A549 (cell line): ENCODE measurements around the gene RRBP1. TPM values are rescaled to one million over a fixed set of nuclear protein-coding genes. Genes with fewer than 3 reads are reported as not detected.

Source experiments
- ATAC-seq, 2 experiments: fragments of 200-7000 bp in 1 of 2; fragments of >200 bp in 1 of 2; cut with Nextera tagmentation in 1 of 2; cut with Tn5 transposase in 1 of 2; 3 replicates each; pipeline versions ENCODE4 v1.8.0 to v1.9.1; 2018 to 2020; ENCODE audit warnings: mild to moderate bottlenecking in 1 of 2, moderate library complexity in 1 of 2
- CTCF ChIA-PET: fragments of 300-600 bp; sonication (Branson Sonifier 250); formaldehyde crosslinking; extraction: SDS; loops from one replicate; lab custom pipeline; 2021; ENCODE audit warnings: antibody characterized with exemption, inconsistent platforms; lab: Yijun Ruan, JAX
- POLR2A ChIA-PET: fragments of 350-600 bp; formaldehyde crosslinking; extraction: SDS; loops from one replicate; lab custom pipeline; 2021; ENCODE audit warnings: antibody characterized with exemption, inconsistent platforms; lab: Yijun Ruan, JAX
- DNase-seq, 2 experiments: peaks; one replicate each; pipeline versions ENCODE4 v3.0.0 to v3.0.0-alpha.2; 2011 to 2016; ENCODE audit warnings: low read depth in 1 of 2, low spot score in 1 of 2
- FAIRE-seq: peaks from 2 replicates; lab custom pipeline; 2011; peaks lifted over from hg19 to GRCh38; lab: Jason Lieb, UNC
- H3K27ac ChIP-seq, 2 experiments: fragments of >200 bp; sonication (Bioruptor Twin); formaldehyde crosslinking; 3 replicates each; pipeline ENCODE4 v1.5.1; 2016 to 2017
- H3K4me1 ChIP-seq: fragments of >200 bp; sonication (Bioruptor Twin); formaldehyde crosslinking; 3 replicates; pipeline ENCODE4 v1.6.1; 2016
- H3K4me2 ChIP-seq: fragments of >200 bp; sonication (Bioruptor Twin); formaldehyde crosslinking; 3 replicates; pipeline ENCODE4 v1.6.1; 2016
- H3K4me3 ChIP-seq: fragments of >200 bp; sonication (Bioruptor Twin); formaldehyde crosslinking; 3 replicates; pipeline ENCODE4 v1.5.1; 2016
- H3K9me3 ChIP-seq: fragments of >200 bp; sonication (Bioruptor Twin); formaldehyde crosslinking; 3 replicates; pipeline ENCODE4 v1.6.1; 2016
- BHLHE40 ChIP-seq: IDR thresholded peaks from 2 replicates; pipeline ENCODE4 v1.6.1; 2012; ENCODE audit warnings: low read depth, low read length, inconsistent platforms
- CBX2 ChIP-seq: fragments of 200-600 bp; sonication (generic); IDR thresholded peaks from 2 replicates; pipeline ENCODE4 v1.6.1; 2016; ENCODE audit warnings: low read depth, mild to moderate bottlenecking, borderline replicate concordance
- CBX8 ChIP-seq: fragments of 200-600 bp; sonication (generic); IDR thresholded peaks from 2 replicates; pipeline ENCODE4 v1.6.1; 2016
- CHD2 ChIP-seq: fragments of 150-350 bp; IDR thresholded peaks from 2 replicates; pipeline ENCODE4 v1.6.1; 2014; ENCODE audit warnings: low read length; ENCODE audit not compliant: partially characterized antibody
- CTCF ChIP-seq: fragments of >200 bp; sonication (Bioruptor Twin); formaldehyde crosslinking; IDR thresholded peaks from 3 replicates; pipeline ENCODE4 v1.5.1; 2016
- FOSL2 ChIP-seq, 2 experiments: fragments of 450-650 bp in 1 of 2; fragments of >200 bp in 1 of 2; sonication (Bioruptor Twin) in 1 of 2; formaldehyde crosslinking; IDR thresholded peaks; 2 replicates each; pipeline versions ENCODE4 v1.5.0 to v1.6.1; 2016 to 2020; ENCODE audit warnings: mild to moderate bottlenecking in 1 of 2, moderate library complexity in 1 of 2
- HES2 ChIP-seq: fragments of >200 bp; sonication (Bioruptor Twin); formaldehyde crosslinking; IDR thresholded peaks from 2 replicates; pipeline ENCODE4 v1.6.1; 2016
- HOXA7 ChIP-seq: fragments of 250-450 bp; sonication (Bioruptor Pico); IDR thresholded peaks from 2 replicates; pipeline ENCODE4 v1.5.0; 2020; ENCODE audit warnings: mild to moderate bottlenecking, moderate library complexity
- HOXB13 ChIP-seq: fragments of 250-450 bp; sonication (Bioruptor Pico); IDR thresholded peaks from 2 replicates; pipeline ENCODE4 v1.5.0; 2020; ENCODE audit warnings: low read depth, mild to moderate bottlenecking, moderate library complexity
- JUNB ChIP-seq: fragments of >200 bp; sonication (Bioruptor Twin); formaldehyde crosslinking; IDR thresholded peaks from 2 replicates; pipeline ENCODE4 v1.6.1; 2016
- MAFK ChIP-seq: fragments of 450-650 bp; IDR thresholded peaks from 2 replicates; pipeline ENCODE4 v1.6.1; 2014; ENCODE audit not compliant: partially characterized antibody
- MAZ ChIP-seq: fragments of 150-350 bp; IDR thresholded peaks from 2 replicates; pipeline ENCODE4 v1.6.1; 2014; ENCODE audit warnings: antibody characterized with exemption, low read depth, low read length, borderline replicate concordance
- MYC ChIP-seq: IDR thresholded peaks from 2 replicates; pipeline ENCODE4 v1.6.1; 2012; ENCODE audit warnings: mild to moderate bottlenecking, inconsistent platforms, low read length, improper control_type of control experiment, borderline replicate concordance
- POLR2A ChIP-seq: IDR thresholded peaks from 2 replicates; pipeline ENCODE4 v1.6.1; 2012; ENCODE audit warnings: mild to moderate bottlenecking, low read length
- POLR2AphosphoS2 ChIP-seq: conservative IDR thresholded peaks from 2 replicates; pipeline ENCODE4 v1.6.1; 2012; ENCODE audit warnings: low read length, improper control_type of control experiment, inconsistent platforms
- RCOR1 ChIP-seq: fragments of 150-350 bp; IDR thresholded peaks from 2 replicates; pipeline ENCODE4 v1.6.1; 2014; ENCODE audit warnings: antibody characterized with exemption, low read length, low read depth
- RFX5 ChIP-seq: fragments of 450-650 bp; IDR thresholded peaks from 2 replicates; pipeline ENCODE4 v1.7.1; 2014; ENCODE audit warnings: antibody characterized with exemption, mild to moderate bottlenecking, moderate library complexity
- SMC3 ChIP-seq: fragments of >200 bp; sonication (Bioruptor Twin); formaldehyde crosslinking; IDR thresholded peaks from 3 replicates; pipeline ENCODE4 v1.6.1; 2018; ENCODE audit warnings: inconsistent platforms
- SREBF2 ChIP-seq: fragments of 450-650 bp; IDR thresholded peaks from 2 replicates; pipeline ENCODE4 v1.6.1; 2014; ENCODE audit warnings: mild to moderate bottlenecking, moderate library complexity
- USF2 ChIP-seq: fragments of 450-650 bp; IDR thresholded peaks from 2 replicates; pipeline ENCODE4 v1.6.1; 2014; ENCODE audit warnings: antibody characterized with exemption
- ZC3H11A ChIP-seq: fragments of 450-650 bp; IDR thresholded peaks from 2 replicates; pipeline ENCODE4 v1.6.1; 2014; ENCODE audit warnings: antibody characterized with exemption, mild to moderate bottlenecking
- ZFP36 ChIP-seq: fragments of 450-650 bp; IDR thresholded peaks from 2 replicates; pipeline ENCODE4 v1.6.1; 2014; ENCODE audit warnings: borderline replicate concordance; ENCODE audit not compliant: partially characterized antibody
- ZNF302 ChIP-seq: fragments of 250-450 bp; sonication (Bioruptor Pico); IDR thresholded peaks from 2 replicates; pipeline ENCODE4 v1.9.0; 2021; ENCODE audit warnings: inconsistent platforms, mild to moderate bottlenecking, moderate library complexity
- WGBS: methylation state at CpG from one replicate; pipeline ENCODE4 v1.1.6; 2017; ENCODE audit errors: missing lambda C conversion rate; 5-methylcytosine and 5-hydroxymethylcytosine counted together
- polyA plus RNA-seq, 4 experiments: library from polyadenylated mRNA; depleted of rRNA in 3 of 4; stranded (reverse); fragments of >200 nt; fragmentation: RNase III in 1 of 4; extraction: RNeasy Plus Mini Kit Qiagen cat#74134 plus additional on column Dnase treatment in 1 of 4; gene quantifications; 2 replicates in 3 of 4; 3 replicates in 1 of 4; pipeline ENCODE4 v1.2.3, GENCODE V29; 2011 to 2017
- TF ChIP-seq, protein P1 (sequence below): fragments of 200-600 bp; sonication (generic); IDR thresholded peaks from 2 replicates; pipeline ENCODE4 v1.6.1; 2016; ENCODE audit warnings: antibody characterized with exemption, mild to moderate bottlenecking, moderate library complexity
- TF ChIP-seq, protein P2 (sequence below): fragments of 250-450 bp; sonication (Bioruptor Pico); IDR thresholded peaks from 2 replicates; pipeline ENCODE4 v1.5.0; 2020; ENCODE audit warnings: low read depth, mild to moderate bottlenecking, moderate library complexity
- TF ChIP-seq, protein P3 (sequence below): fragments of 150-350 bp; IDR thresholded peaks from 2 replicates; pipeline ENCODE4 v1.6.1; 2014; ENCODE audit warnings: low read depth, mild to moderate bottlenecking, low read length

Gene RRBP1
- polyA plus RNA-seq, 2 of the 4 experiments (the other 2 are of a cell fraction) = 51.6 to 79.6 TPM

DNA sequence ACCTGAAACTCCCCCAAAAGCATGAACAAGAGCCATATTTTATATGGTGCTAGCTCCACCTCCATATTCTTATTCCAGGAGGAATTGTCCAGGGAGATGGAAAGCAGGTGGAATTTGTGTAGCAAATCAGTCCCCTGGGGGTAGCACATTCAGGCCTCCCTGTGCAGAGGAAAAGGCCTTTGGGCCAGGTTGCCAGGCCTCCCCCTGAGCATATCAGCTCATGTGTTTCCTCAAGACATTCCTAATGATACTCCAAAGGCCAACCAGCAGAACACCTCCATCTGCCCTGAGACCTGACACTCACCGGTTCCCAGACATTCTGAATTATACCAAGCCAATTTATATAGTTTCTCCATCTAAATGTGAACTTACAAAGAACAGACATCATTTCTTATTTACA lies 15.1 kb upstream of the RRBP1 start (continued):
- TF ChIP-seq CTCF (no peak), RCOR1 (no peak), MYC (no peak), ZNF302 (CRISPR knock-in tag) (no peak), MAFK (no peak), BHLHE40 (no peak), RFX5 (no peak)
- TF ChIP-seq, protein P1, sequence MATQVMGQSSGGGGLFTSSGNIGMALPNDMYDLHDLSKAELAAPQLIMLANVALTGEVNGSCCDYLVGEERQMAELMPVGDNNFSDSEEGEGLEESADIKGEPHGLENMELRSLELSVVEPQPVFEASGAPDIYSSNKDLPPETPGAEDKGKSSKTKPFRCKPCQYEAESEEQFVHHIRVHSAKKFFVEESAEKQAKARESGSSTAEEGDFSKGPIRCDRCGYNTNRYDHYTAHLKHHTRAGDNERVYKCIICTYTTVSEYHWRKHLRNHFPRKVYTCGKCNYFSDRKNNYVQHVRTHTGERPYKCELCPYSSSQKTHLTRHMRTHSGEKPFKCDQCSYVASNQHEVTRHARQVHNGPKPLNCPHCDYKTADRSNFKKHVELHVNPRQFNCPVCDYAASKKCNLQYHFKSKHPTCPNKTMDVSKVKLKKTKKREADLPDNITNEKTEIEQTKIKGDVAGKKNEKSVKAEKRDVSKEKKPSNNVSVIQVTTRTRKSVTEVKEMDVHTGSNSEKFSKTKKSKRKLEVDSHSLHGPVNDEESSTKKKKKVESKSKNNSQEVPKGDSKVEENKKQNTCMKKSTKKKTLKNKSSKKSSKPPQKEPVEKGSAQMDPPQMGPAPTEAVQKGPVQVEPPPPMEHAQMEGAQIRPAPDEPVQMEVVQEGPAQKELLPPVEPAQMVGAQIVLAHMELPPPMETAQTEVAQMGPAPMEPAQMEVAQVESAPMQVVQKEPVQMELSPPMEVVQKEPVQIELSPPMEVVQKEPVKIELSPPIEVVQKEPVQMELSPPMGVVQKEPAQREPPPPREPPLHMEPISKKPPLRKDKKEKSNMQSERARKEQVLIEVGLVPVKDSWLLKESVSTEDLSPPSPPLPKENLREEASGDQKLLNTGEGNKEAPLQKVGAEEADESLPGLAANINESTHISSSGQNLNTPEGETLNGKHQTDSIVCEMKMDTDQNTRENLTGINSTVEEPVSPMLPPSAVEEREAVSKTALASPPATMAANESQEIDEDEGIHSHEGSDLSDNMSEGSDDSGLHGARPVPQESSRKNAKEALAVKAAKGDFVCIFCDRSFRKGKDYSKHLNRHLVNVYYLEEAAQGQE = no peak

- TF ChIP-seq CBX2 = no peak
- TF ChIP-seq USF2 = no peak
- TF ChIP-seq POLR2AphosphoS2 = no peak
- no peak for TF ChIP-seq HOXB13 (CRISPR knock-in tag)
- no peak for TF ChIP-seq CBX8
- TF ChIP-seq HES2 = no peak
- no peak for TF ChIP-seq ZC3H11A
- TF ChIP-seq HOXA7 = no peak
- no peak for TF ChIP-seq ZFP36
- TF ChIP-seq SREBF2 = no peak
- TF ChIP-seq, protein P2, sequence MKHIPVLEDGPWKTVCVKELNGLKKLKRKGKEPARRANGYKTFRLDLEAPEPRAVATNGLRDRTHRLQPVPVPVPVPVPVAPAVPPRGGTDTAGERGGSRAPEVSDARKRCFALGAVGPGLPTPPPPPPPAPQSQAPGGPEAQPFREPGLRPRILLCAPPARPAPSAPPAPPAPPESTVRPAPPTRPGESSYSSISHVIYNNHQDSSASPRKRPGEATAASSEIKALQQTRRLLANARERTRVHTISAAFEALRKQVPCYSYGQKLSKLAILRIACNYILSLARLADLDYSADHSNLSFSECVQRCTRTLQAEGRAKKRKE (CRISPR knock-in tag) = no peak
- TF ChIP-seq JUNB = no peak
- no peak for TF ChIP-seq FOSL2 (IDR thresholded peaks at IDR 0.05)
- no peak for TF ChIP-seq FOSL2 (CRISPR knock-in tag; IDR thresholded peaks at IDR 0.05)
- TF ChIP-seq POLR2A = no peak
- TF ChIP-seq CHD2 = no peak
- no peak for TF ChIP-seq MAZ
- no peak for TF ChIP-seq MYC
- TF ChIP-seq CTCF = no peak
- TF ChIP-seq, protein P3, sequence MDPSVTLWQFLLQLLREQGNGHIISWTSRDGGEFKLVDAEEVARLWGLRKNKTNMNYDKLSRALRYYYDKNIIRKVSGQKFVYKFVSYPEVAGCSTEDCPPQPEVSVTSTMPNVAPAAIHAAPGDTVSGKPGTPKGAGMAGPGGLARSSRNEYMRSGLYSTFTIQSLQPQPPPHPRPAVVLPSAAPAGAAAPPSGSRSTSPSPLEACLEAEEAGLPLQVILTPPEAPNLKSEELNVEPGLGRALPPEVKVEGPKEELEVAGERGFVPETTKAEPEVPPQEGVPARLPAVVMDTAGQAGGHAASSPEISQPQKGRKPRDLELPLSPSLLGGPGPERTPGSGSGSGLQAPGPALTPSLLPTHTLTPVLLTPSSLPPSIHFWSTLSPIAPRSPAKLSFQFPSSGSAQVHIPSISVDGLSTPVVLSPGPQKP = no peak
- no peak for TF ChIP-seq SMC3
- H3K4me1 ChIP-seq = no peaks in the 10 kb centered on the region
- ChIA-PET CTCF (interaction anchor here (3.0 kb wide), 1 partner anchor 14 kb away, joined by 10 read pairs; the partner anchor contains the start of gene RRBP1), POLR2A (no interaction called here)
- WGBS = 5% methylated on average over 1 of the region's 1 CpG
- DNase-seq (no peak), FAIRE-seq (no peak), ATAC-seq (no peak)
- H3K27ac ChIP-seq = no peak overlapping the region
- no peak overlapping the region for H3K4me3 ChIP-seq
- H3K9me3 ChIP-seq = no peaks in the 10 kb centered on the region
- H3K4me2 ChIP-seq = no peak overlapping the region
Measured at GRCh38 chr20:17696287-17696686, 14.2 kb upstream of the RRBP1 start.
